Lower lobe of right lung (tissue), 2 donors: ENCODE measurements around the gene TAGLN2. TPM values are rescaled to one million over a fixed set of nuclear protein-coding genes. Genes with fewer than 3 reads are reported as not detected.

Source experiments
- ATAC-seq, 2 donors: fragments of 200-7000 bp; cut with Tn5 transposase; one replicate each; pipeline ENCODE4 v1.9.1; 2020 to 2022; ENCODE audit warnings: mild to moderate bottlenecking in 2 of 2, moderate library complexity in 2 of 2
- DNase-seq: peaks from one replicate; pipeline ENCODE4 v3.0.0-alpha.2; 2020
- H3K27ac ChIP-seq: fragments of 200-600 bp; one replicate; pipeline ENCODE4 v1.8.0; 2022
- H3K27me3 ChIP-seq: fragments of 200-600 bp; one replicate; pipeline ENCODE4 v1.8.0; 2022; ENCODE audit warnings: low read depth
- H3K36me3 ChIP-seq: fragments of 200-600 bp; one replicate; pipeline ENCODE4 v1.8.0; 2022; ENCODE audit warnings: mild to moderate bottlenecking
- H3K4me1 ChIP-seq: fragments of 200-600 bp; one replicate; pipeline ENCODE4 v1.8.0; 2022
- H3K4me3 ChIP-seq: fragments of 200-600 bp; one replicate; pipeline ENCODE4 v1.8.0; 2022; ENCODE audit warnings: mild to moderate bottlenecking
- H3K9me3 ChIP-seq: fragments of 200-600 bp; one replicate; pipeline ENCODE4 v1.8.0; 2022
- CTCF ChIP-seq: fragments of 200-600 bp; IDR thresholded peaks from one replicate; pipeline ENCODE4 v1.8.0; 2022; ENCODE audit warnings: antibody characterized with exemption, mild to moderate bottlenecking
- intact Hi-C: fragments of 100-400 bp; cut with DNase I; formaldehyde crosslinking; loops from one replicate; pipeline ENCODE4 v1.11.0; 2022
- microRNA-seq: library from miRNA; unstranded; fragments of <30 nt; microRNA quantifications from one replicate; pipeline ENCODE4 v1.2.0, GENCODE V29; 2020; ENCODE audit warnings: borderline number of aligned reads
- total RNA-seq: library from RNA; stranded (reverse); fragmentation: NEBNext Ultra II Directional; extraction: Animal tissue kit (Norgen Biotek cat#: 25700); gene quantifications from one replicate; pipeline ENCODE4 v1.2.1, GENCODE V29; 2021
- donor health status: DM: no; HTN: yes; CAD: no; lungs with severe emphysema.

Gene TAGLN2
- total RNA-seq, 1 donor from 2014 or later, result 451 TPM

- Histone ChIP-seq H3K9me3 (no peaks in the 10 kb centered on the region), H3K4me1 (peaks cover 9% of the 10 kb centered on the region), H3K27ac (no peak overlapping the region), H3K36me3 (no peaks in the 10 kb centered on the region), H3K4me3 (no peak overlapping the region), H3K27me3 (no peaks in the 10 kb centered on the region)
- ATAC-seq (no peak), DNase-seq (no peak)
- intact Hi-C loops, result no loop called here
- TF ChIP-seq CTCF, result no peak
These were observed 56.5 kb downstream of the TAGLN2 start for GRCh38 chr1:159868766-159869165.

Small RNA genes lying within 50 kb of the gene (microRNA-seq; reads per million reads assigned to microRNA genes)
- gene MIR4259, result not detected

Other genes starting within 250 kb of the TAGLN2 start
- gene CRP, start 210.9 kb downstream of the TAGLN2 start, total RNA-seq, result not detected
- gene DUSP23, start 144.5 kb downstream of the TAGLN2 start, total RNA-seq, result 55.5 TPM
- 2.3 TPM for gene FCRL6, start 123.1 kb downstream of the TAGLN2 start, total RNA-seq
- gene SLAMF8, start 98.6 kb downstream of the TAGLN2 start, total RNA-seq, result 51.2 TPM
- gene VSIG8, start 62.9 kb downstream of the TAGLN2 start, total RNA-seq, result 0.35 TPM
- gene CFAP45, start 25.3 kb downstream of the TAGLN2 start, total RNA-seq, result 10.2 TPM
- 2.0 TPM for gene IGSF9, start 20.1 kb upstream of the TAGLN2 start, total RNA-seq
- not detected for gene SLAMF9, start 28.7 kb upstream of the TAGLN2 start, total RNA-seq
- gene PIGM, start 106.5 kb upstream of the TAGLN2 start, total RNA-seq, result 6.9 TPM
- 0.15 TPM for gene KCNJ10, start 144.7 kb upstream of the TAGLN2 start, total RNA-seq
- gene KCNJ9, start 156.0 kb upstream of the TAGLN2 start, total RNA-seq, result not detected
- 35.9 TPM for gene IGSF8, start 173.1 kb upstream of the TAGLN2 start, total RNA-seq
- gene ATP1A2, start 190.3 kb upstream of the TAGLN2 start, total RNA-seq, result 4.5 TPM
- gene ATP1A4, start 226.1 kb upstream of the TAGLN2 start, total RNA-seq, result 1.1 TPM